ENCODE measurements around the gene RECQL5. TPM values are rescaled to one million over a fixed set of nuclear protein-coding genes. Genes with fewer than 3 reads are reported as not detected.

The RECQL5 gene
- total RNA-seq, 1 experiment from 2014 or later = 40.0 TPM

GRCh38 chr17:75591722-75592302, 75.1 kb downstream of the RECQL5 start:
- Mint-ChIP-seq H3K27ac (no peak overlapping the region), H3K9me3 (no peaks in the 10 kb centered on the region), H3K4me1 (peaks cover 4 to 5% of the 10 kb centered on the region in 2 experiments; a peak in 3 of 4 replicates), H3K36me3 (ENCODE audit: insufficient read depth in 1 of 3, low read depth in 3 of 3) (no peaks in the 10 kb centered on the region; a peak in 1 of 7 replicates), H3K27me3 (ENCODE audit: low read depth) (no peaks in the 10 kb centered on the region; the same call in 1 of the 2 replicates), H3K4me3 (no peak overlapping the region)
- Histone ChIP-seq H3K4me2 (ENCODE audit: insufficient read depth, insufficient read length, low read length) (no peak overlapping the region), H4K5ac (ENCODE audit: insufficient read length, low read depth, low read length) (no peak overlapping the region), H2AK5ac (ENCODE audit: insufficient read length, low read length) (no peak overlapping the region), H4K8ac (replicated peaks; ENCODE audit: insufficient read length, low read depth, low read length) (no peak overlapping the region), H3K14ac (ENCODE audit: insufficient read depth, low read length) (no peak overlapping the region), H3K9me3 (ENCODE audit: control insufficient read depth, low read depth, low read length) (no peaks in the 10 kb centered on the region), H2AFZ (ENCODE audit: low read length) (no peak overlapping the region), H3K18ac (ENCODE audit: insufficient read length, low read depth, low read length) (no peak overlapping the region), H4K91ac (ENCODE audit: insufficient read length, low read depth, low read length) (no peak overlapping the region), H3K27me3 (ENCODE audit: insufficient read depth, low read length) (no peaks in the 10 kb centered on the region), H3K27ac (ENCODE audit: insufficient read length, low read depth, low read length) (no peak overlapping the region), H2BK120ac (ENCODE audit: low read depth, low read length, poor library complexity, severe bottlenecking) (no peak overlapping the region), H3K4me1 (ENCODE audit: insufficient read depth, low read length) (0 out of 2 replicates have a peak, but pooled peaks cover 3% of the 10 kb centered on the region), H4K20me1 (ENCODE audit: control insufficient read depth, insufficient read depth, insufficient read length) (no peaks in the 10 kb centered on the region), H3T11ph (ENCODE audit: low read length) (no peak overlapping the region), H2BK15ac (ENCODE audit: low read depth, low read length) (no peak overlapping the region), H3K23ac (ENCODE audit: insufficient read length, low read depth, low read length) (no peak overlapping the region), H3K23me2 (ENCODE audit: insufficient read length, low read depth, low read length, poor library complexity, severe bottlenecking) (peaks cover 13% of the 10 kb centered on the region), H2BK5ac (ENCODE audit: insufficient read length, low read length) (no peak overlapping the region), H3K4ac (ENCODE audit: low read depth, low read length) (no peak overlapping the region), H3K9ac (ENCODE audit: extremely low read depth, insufficient read length, low read length) (no peak overlapping the region), H3K79me1 (ENCODE audit: insufficient read depth, low read depth, low read length, poor library complexity, severe bottlenecking) (no peaks in the 10 kb centered on the region), H3K56ac (ENCODE audit: insufficient read length, low read depth, low read length) (no peak overlapping the region), H2BK20ac (ENCODE audit: low read depth, low read length, poor library complexity, severe bottlenecking) (no peak overlapping the region), H3K79me2 (ENCODE audit: insufficient read depth, low read length) (no peaks in the 10 kb centered on the region), H2BK12ac (ENCODE audit: insufficient read length, low read depth, low read length) (no peak overlapping the region)
- DNase-seq = peak; percentile 39
- WGBS (ENCODE audit: extremely low coverage, insufficient read length, low lambda C conversion rate) = no CpG with 5 or more reads among the region's 7 CpGs
- TF ChIP-seq CTCF (conservative IDR thresholded peaks at IDR 0.05) = no peak

Data from H9 (cell line).